Measurements from ENCODE around the gene RC3H1.

- TF ChIP-seq CEBPB (IDR thresholded peaks at IDR 0.05): no peak
- TF ChIP-seq, protein P1, sequence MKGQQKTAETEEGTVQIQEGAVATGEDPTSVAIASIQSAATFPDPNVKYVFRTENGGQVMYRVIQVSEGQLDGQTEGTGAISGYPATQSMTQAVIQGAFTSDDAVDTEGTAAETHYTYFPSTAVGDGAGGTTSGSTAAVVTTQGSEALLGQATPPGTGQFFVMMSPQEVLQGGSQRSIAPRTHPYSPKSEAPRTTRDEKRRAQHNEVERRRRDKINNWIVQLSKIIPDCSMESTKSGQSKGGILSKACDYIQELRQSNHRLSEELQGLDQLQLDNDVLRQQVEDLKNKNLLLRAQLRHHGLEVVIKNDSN (IDR thresholded peaks at IDR 0.05): no peak
- no peak for TF ChIP-seq MAX (IDR thresholded peaks at IDR 0.05)
- no peak for TF ChIP-seq EGR1 (IDR thresholded peaks at IDR 0.05)
- TF ChIP-seq YY1 (IDR thresholded peaks at IDR 0.05; ENCODE audit: low read depth): no peak
- TF ChIP-seq TAF1 (IDR thresholded peaks at IDR 0.05; ENCODE audit: low read depth): no peak
Measured at GRCh38 chr1:174044418-174045222, 22.5 kb upstream of the RC3H1 start.
